Vagina (tissue), 2 donors: ENCODE measurements around the gene TBC1D8.

ENCODE experiments used
- CTCF ChIP-seq, 3 experiments: fragments of 450-650 bp in 2 of 3; fragments of 200-600 bp in 1 of 3; sonication (generic) in 1 of 3; IDR thresholded peaks; one replicate each; pipeline ENCODE4 v1.5.1; 2017 to 2019; ENCODE audit warnings: antibody characterized with exemption in 3 of 3, mild to moderate bottlenecking in 2 of 3, moderate library complexity in 2 of 3
- POLR2A ChIP-seq, 2 donors: fragments of 450-650 bp; IDR thresholded peaks; one replicate each; pipeline ENCODE4 v1.6.1; 2017; ENCODE audit warnings: antibody characterized with exemption in 2 of 2, mild to moderate bottlenecking in 2 of 2, moderate library complexity in 2 of 2

- TF ChIP-seq CTCF (IDR thresholded peaks at IDR 0.05) (no peak), POLR2A (IDR thresholded peaks at IDR 0.05) (no peak)
These were observed 656 bp downstream of the TBC1D8 start for GRCh38 chr2:101150306-101151145.
